Tibial artery (tissue), 4 donors: ENCODE data around the gene ANKRD2.

Experiments used
- DNase-seq, 2 donors: peaks; one replicate each; pipeline ENCODE4 v3.0.0-alpha.2; 2019
- H3K27ac ChIP-seq, 2 donors: fragments of 200-600 bp; sonication (generic) in 1 of 2; 1 replicate in 1 of 2; 2 replicates in 1 of 2; pipeline ENCODE4 v1.5.1; 2018 to 2019; ENCODE audit warnings: mild to moderate bottlenecking in 1 of 2
- H3K27me3 ChIP-seq, 2 donors: fragments of 200-600 bp; sonication (generic) in 1 of 2; one replicate each; pipeline versions ENCODE4 v1.5.1 to v1.6.0; 2016 to 2019
- H3K36me3 ChIP-seq, 3 donors: fragments of 200-600 bp; sonication (generic) in 2 of 3; one replicate each; pipeline ENCODE4 v1.5.1; 2016 to 2019; ENCODE audit warnings: mild to moderate bottlenecking in 2 of 3
- H3K4me1 ChIP-seq, 4 donors: fragments of 200-600 bp; sonication (generic) in 2 of 4; 1 replicate in 3 of 4; 2 replicates in 1 of 4; pipeline ENCODE4 v1.5.1; 2016 to 2019
- H3K4me3 ChIP-seq, 2 donors: fragments of 200-600 bp; sonication (generic) in 1 of 2; 1 replicate in 1 of 2; 2 replicates in 1 of 2; pipeline ENCODE4 v1.5.1; 2018 to 2019; ENCODE audit warnings: mild to moderate bottlenecking in 2 of 2
- H3K9me3 ChIP-seq, 3 donors: fragments of 200-600 bp; sonication (generic) in 1 of 3; one replicate each; pipeline ENCODE4 v1.5.1; 2016 to 2019
- intact Hi-C: fragments of 100-400 bp; cut with DNase I; formaldehyde crosslinking; loops from one replicate; pipeline ENCODE4 v1.15.0; 2023; ENCODE audit warnings: low total_unique reads
- TF ChIP-seq, protein P1 (sequence below), 2 experiments: fragments of 200-600 bp in 1 of 2; fragments of 450-650 bp in 1 of 2; IDR thresholded peaks; one replicate each; pipeline ENCODE4 v1.5.1; 2017 to 2019; ENCODE audit warnings: antibody characterized with exemption in 2 of 2, mild to moderate bottlenecking in 1 of 2, moderate library complexity in 1 of 2

The ANKRD2 gene

DNA sequence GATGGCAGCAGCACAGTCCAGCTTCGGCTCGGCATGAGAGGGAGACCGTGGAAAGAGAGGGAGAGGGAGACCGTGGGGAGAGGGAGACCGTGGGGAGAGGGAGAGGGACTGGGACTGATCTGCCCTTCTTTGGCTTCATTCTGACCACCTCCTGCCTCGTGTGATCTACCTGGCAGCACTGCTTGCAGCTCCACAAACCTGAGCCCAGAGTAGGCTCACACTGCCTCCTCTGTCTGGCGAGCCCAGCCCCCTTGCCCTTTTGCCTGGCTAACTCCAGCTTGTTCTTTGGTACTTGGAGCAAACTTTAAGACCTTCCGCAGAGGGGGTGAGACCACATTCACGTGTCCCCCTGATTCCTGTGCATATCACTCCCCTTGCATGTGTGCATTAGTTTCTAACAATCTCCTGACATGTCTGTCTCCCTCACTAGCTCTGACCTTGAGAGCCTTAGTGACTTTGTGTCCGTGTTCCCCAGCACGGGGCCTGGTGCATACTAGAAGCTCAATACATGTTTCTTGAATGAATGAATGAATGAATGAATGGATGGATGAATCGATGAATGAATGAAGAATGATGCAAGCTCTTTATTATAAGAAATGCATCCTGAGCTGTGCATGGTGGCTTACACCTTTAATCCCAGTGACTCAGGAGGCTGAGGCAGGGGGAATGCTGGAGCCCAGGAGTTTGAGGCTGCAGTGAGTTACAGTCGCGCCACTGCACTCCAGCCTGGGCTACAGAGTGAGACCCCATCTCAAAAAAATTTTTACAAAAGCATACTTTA is 42.7 kb upstream of the ANKRD2 start:
- TF ChIP-seq, protein P1, sequence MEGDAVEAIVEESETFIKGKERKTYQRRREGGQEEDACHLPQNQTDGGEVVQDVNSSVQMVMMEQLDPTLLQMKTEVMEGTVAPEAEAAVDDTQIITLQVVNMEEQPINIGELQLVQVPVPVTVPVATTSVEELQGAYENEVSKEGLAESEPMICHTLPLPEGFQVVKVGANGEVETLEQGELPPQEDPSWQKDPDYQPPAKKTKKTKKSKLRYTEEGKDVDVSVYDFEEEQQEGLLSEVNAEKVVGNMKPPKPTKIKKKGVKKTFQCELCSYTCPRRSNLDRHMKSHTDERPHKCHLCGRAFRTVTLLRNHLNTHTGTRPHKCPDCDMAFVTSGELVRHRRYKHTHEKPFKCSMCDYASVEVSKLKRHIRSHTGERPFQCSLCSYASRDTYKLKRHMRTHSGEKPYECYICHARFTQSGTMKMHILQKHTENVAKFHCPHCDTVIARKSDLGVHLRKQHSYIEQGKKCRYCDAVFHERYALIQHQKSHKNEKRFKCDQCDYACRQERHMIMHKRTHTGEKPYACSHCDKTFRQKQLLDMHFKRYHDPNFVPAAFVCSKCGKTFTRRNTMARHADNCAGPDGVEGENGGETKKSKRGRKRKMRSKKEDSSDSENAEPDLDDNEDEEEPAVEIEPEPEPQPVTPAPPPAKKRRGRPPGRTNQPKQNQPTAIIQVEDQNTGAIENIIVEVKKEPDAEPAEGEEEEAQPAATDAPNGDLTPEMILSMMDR (IDR thresholded peaks at IDR 0.05), result no peak
- H3K4me1 ChIP-seq, result peaks cover 0 to 3% (median 0%) of the 10 kb centered on the region in 4 donors
- intact Hi-C loops, result no loop called here

DNA sequence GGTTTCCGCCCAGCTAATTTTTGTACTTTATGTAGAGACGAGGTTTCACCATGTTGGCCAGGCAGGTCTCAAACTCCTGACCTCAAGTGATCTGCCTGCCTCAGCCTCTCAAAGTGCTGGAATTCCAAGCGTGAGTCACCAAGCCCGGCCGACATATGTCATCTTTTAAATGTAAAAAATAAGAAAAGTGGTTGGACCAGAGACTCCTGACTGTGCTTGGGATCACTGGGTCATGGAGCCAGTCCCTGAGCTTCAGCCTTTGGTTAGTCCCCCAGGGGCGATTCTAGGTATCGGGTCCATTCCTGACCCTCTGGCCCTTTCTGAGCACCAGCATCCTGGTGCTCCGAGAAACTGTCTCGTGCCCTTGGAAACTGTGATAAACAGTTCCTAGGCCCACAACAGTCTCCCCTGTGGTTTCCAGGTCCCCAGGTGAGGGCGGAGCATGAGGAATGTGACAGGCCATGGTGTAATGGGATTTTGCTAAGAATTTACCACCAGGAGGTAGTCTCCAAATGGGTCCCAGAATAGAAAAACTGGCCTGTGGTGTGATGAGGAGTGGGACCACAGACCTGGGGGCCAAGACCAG is 41.1 kb upstream of the ANKRD2 start:
- TF ChIP-seq, protein P1 (IDR thresholded peaks at IDR 0.05), result no peak
- H3K27ac ChIP-seq, result no peak overlapping the region

More for the DNA sequence above, 42.7 kb upstream of the ANKRD2 start:
- H3K4me3 ChIP-seq, result no peak overlapping the region
- no peaks in the 10 kb centered on the region for H3K9me3 ChIP-seq
- no peak overlapping the region for H3K27ac ChIP-seq
- DNase-seq, result no peak
- H3K27me3 ChIP-seq, result no peaks in the 10 kb centered on the region
- H3K36me3 ChIP-seq, result no peaks in the 10 kb centered on the region

DNA sequence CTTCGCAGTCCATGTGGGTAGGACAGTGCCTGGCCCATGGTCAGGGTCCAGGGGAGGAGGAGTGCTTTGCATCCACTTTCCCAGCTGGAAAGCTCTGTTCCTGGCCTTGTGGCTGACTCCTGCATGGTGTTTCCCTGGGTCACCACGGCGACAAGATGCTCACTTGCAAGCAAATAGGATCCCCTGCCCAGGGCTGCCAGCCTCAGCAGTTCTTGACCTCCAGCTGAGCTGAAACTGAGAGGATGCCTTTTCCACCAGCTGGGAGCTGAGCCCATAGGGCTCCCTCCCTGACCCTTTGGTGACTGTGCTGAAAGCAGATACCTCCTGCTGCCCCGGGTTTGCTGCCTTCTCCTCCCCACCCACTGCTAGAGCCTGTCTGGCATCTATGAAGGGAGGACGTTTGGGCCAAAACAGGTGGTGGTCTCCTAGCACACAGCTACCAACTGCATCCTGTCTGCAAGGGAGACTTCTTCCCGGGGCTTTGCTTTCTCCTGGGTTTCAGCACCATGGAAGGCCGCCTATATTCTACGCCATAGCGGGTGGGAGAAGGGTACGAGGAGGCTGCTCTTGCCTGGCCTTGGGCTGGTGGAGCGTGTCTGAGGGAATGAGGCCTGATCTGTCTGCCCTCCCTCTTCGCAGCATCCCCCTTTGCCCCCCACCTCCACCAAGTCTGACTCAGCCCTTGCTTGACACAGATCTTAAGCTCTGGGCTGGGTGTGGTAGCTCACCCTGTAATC is 39.5 kb upstream of the ANKRD2 start:
- Histone ChIP-seq H3K4me3 (no peak overlapping the region), H3K36me3 (no peaks in the 10 kb centered on the region), H3K27ac (no peak overlapping the region), H3K4me1 (peaks cover 0 to 3% (median 0%) of the 10 kb centered on the region in 4 donors), H3K27me3 (no peaks in the 10 kb centered on the region), H3K9me3 (no peaks in the 10 kb centered on the region)
- DNase-seq, result no peak
- intact Hi-C loops, result no loop called here
- TF ChIP-seq, protein P1 (IDR thresholded peaks at IDR 0.05), result no peak

More for the DNA sequence above, 41.1 kb upstream of the ANKRD2 start:
- Histone ChIP-seq H3K4me1 (peaks cover 0 to 3% (median 0%) of the 10 kb centered on the region in 4 donors), H3K4me3 (no peak overlapping the region), H3K9me3 (no peaks in the 10 kb centered on the region), H3K27me3 (no peaks in the 10 kb centered on the region), H3K36me3 (no peaks in the 10 kb centered on the region)
- intact Hi-C loops, result no loop called here
- no peak for DNase-seq

DNA sequence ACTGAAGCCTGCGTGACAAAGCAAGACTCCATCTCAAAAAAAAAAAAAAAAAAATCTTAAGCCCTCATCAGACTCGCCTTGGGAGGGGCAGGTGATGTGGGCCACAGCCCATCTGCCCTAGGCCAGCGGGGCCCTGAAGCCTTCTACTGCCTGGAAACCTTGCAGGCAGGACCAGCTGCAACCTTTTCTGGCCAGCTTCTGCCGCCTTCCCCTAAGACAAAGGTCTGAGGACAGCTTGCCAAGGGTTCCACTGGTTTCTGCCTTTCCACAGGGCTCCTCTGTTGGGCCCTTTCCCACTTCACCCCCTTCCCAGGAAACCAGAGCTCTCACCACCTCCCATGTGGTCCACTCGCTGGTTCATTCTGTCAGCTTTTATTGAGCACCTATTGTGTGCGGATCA is 38.7 kb upstream of the ANKRD2 start:
- no peak overlapping the region for H3K27ac ChIP-seq
- DNase-seq, result no peak
- intact Hi-C loops, result no loop called here

DNA sequence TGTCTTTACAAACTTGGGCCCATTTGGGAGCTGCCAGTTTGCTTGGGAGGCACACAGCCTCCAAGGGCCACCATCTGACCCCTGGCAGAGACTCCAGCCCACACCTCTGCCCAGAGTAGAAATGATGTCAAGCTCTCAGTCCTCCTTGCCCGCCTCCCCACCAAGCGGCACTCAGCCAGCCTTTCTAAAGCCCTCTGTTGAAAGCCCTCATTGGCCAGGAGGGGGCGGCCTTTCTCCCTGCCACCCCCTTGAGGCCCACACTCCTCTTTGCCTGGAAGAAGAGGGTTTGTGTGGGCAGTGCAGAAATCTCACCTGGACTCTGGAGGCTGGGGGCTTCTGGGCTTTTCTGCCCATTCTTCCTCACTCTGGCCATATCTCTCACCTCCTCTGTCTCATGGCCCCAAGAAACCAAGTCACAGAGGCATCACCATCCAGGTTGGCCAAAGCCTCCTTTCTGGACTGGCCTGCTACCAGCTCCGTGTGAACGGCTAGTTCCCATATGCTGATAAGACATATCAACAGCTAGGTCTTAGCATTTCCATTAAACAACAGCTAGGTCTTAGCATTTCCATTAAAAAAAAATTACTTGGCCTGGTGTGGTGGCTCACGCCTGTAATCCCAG is 37.7 kb upstream of the ANKRD2 start:
- Histone ChIP-seq H3K27ac (no peak overlapping the region), H3K4me1 (peaks cover 0 to 20% (median 11%) of the 10 kb centered on the region in 4 donors), H3K4me3 (no peak overlapping the region), H3K36me3 (no peaks in the 10 kb centered on the region), H3K9me3 (no peaks in the 10 kb centered on the region), H3K27me3 (no peaks in the 10 kb centered on the region)
- TF ChIP-seq, protein P1 (IDR thresholded peaks at IDR 0.05), result peak; percentile 16 to 17
- no peak for DNase-seq
- intact Hi-C loops, result no loop called here

More for the DNA sequence above, 38.7 kb upstream of the ANKRD2 start:
- Histone ChIP-seq H3K36me3 (no peaks in the 10 kb centered on the region), H3K27me3 (no peaks in the 10 kb centered on the region), H3K4me1 (peaks cover 0 to 10% (median 3%) of the 10 kb centered on the region in 4 donors), H3K4me3 (no peak overlapping the region), H3K9me3 (no peaks in the 10 kb centered on the region)
- TF ChIP-seq, protein P1 (IDR thresholded peaks at IDR 0.05), result no peak
